HEK293 (cell line): ENCODE data around the gene CHERP.

ENCODE experiments used
- CTCF ChIA-PET: fragments of 350-600 bp; formaldehyde crosslinking; extraction: SDS; loops from one replicate; lab custom pipeline; 2021; ENCODE audit warnings: antibody characterized with exemption; lab: Yijun Ruan, JAX
- POLR2A ChIA-PET: fragments of 300-600 bp; formaldehyde crosslinking; extraction: SDS; loops from one replicate; lab custom pipeline; 2020; ENCODE audit warnings: antibody characterized with exemption, inconsistent platforms; lab: Yijun Ruan, JAX
- H3K27ac ChIP-seq: fragments of 200-500 bp; sonication (Bioruptor generic); 2 replicates; pipeline ENCODE4 v1.5.1; 2014; ENCODE audit warnings: low read depth, low read length, control low read depth, inconsistent platforms; ENCODE audit errors: extremely low read depth
- H3K36me3 ChIP-seq, 2 experiments: fragments of 200-500 bp in 1 of 2; sonication (Bioruptor generic) in 1 of 2; 1 replicate in 1 of 2; 2 replicates in 1 of 2; pipeline ENCODE4 v1.5.1; 2014 to 2017; ENCODE audit warnings: inconsistent platforms in 2 of 2, low read length in 2 of 2; ENCODE audit not compliant: control insufficient read depth in 2 of 2, insufficient read depth in 1 of 2
- H3K4me1 ChIP-seq: fragments of 200-500 bp; sonication (Bioruptor generic); 2 replicates; pipeline ENCODE4 v1.5.1; 2014; ENCODE audit warnings: mild to moderate bottlenecking, low read length, inconsistent platforms; ENCODE audit not compliant: control insufficient read depth, insufficient read depth
- H3K4me3 ChIP-seq: 2 replicates; pipeline ENCODE4 v1.5.1; 2011; ENCODE audit warnings: low read depth, mild to moderate bottlenecking, control low read depth, low read length, moderate library complexity
- H3K9me3 ChIP-seq: fragments of 200-500 bp; sonication (Bioruptor generic); 2 replicates; pipeline ENCODE4 v1.5.1; 2014; ENCODE audit warnings: low read depth, low read length, inconsistent platforms; ENCODE audit not compliant: control insufficient read depth, insufficient read depth
- GFI1B ChIP-seq: fragments of 450-650 bp; formaldehyde crosslinking; IDR thresholded peaks from 2 replicates; pipeline ENCODE4 v1.5.1; 2016; ENCODE audit warnings: missing biosample characterization, missing genetic modification characterization
- HOXA7 ChIP-seq: sonication (generic); formaldehyde crosslinking; IDR thresholded peaks from 2 replicates; pipeline ENCODE4 v1.8.1; 2022; ENCODE audit warnings: missing genetic modification reagents, borderline replicate concordance
- KLF9 ChIP-seq: fragments of 450-650 bp; formaldehyde crosslinking; IDR thresholded peaks from 2 replicates; pipeline ENCODE4 v1.5.1; 2016; ENCODE audit warnings: missing biosample characterization, missing genetic modification characterization, low read depth
- MEIS1 ChIP-seq: sonication (generic); formaldehyde crosslinking; IDR thresholded peaks from 2 replicates; pipeline ENCODE4 v1.8.1; 2022; ENCODE audit warnings: missing genetic modification reagents, mild to moderate bottlenecking, borderline replicate concordance
- OSR2 ChIP-seq: fragments of 450-650 bp; formaldehyde crosslinking; IDR thresholded peaks from 2 replicates; pipeline ENCODE4 v1.5.1; 2016; ENCODE audit warnings: missing biosample characterization, missing genetic modification characterization
- ZFP69B ChIP-seq: fragments of 450-650 bp; formaldehyde crosslinking; IDR thresholded peaks from 2 replicates; pipeline ENCODE4 v1.5.1; 2016; ENCODE audit warnings: missing biosample characterization, missing genetic modification characterization
- ZIC2 ChIP-seq: fragments of 450-650 bp; formaldehyde crosslinking; IDR thresholded peaks from 2 replicates; pipeline ENCODE4 v1.5.1; 2016; ENCODE audit warnings: missing biosample characterization, missing genetic modification characterization
- ZNF335 ChIP-seq: fragments of 450-650 bp; formaldehyde crosslinking; conservative IDR thresholded peaks from 2 replicates; pipeline ENCODE4 v1.5.1; 2016; ENCODE audit warnings: missing biosample characterization, missing genetic modification characterization
- ZNF391 ChIP-seq: fragments of 450-650 bp; formaldehyde crosslinking; IDR thresholded peaks from 2 replicates; pipeline ENCODE4 v1.5.1; 2016; ENCODE audit warnings: low read depth, missing biosample characterization, missing genetic modification characterization, borderline replicate concordance
- ZNF394 ChIP-seq: fragments of 450-650 bp; formaldehyde crosslinking; IDR thresholded peaks from 2 replicates; pipeline ENCODE4 v1.5.1; 2016; ENCODE audit warnings: missing biosample characterization, missing genetic modification characterization, mild to moderate bottlenecking, moderate library complexity, borderline replicate concordance
- ZNF596 ChIP-seq: fragments of 450-650 bp; IDR thresholded peaks from 2 replicates; pipeline ENCODE4 v1.5.0; 2018; ENCODE audit warnings: missing biosample characterization, mild to moderate bottlenecking, missing genetic modification characterization, moderate library complexity
- ZNF600 ChIP-seq: fragments of 450-650 bp; formaldehyde crosslinking; IDR thresholded peaks from 2 replicates; pipeline ENCODE4 v1.5.1; 2016; ENCODE audit warnings: missing biosample characterization, missing genetic modification characterization
- ZNF692 ChIP-seq: fragments of 450-650 bp; formaldehyde crosslinking; IDR thresholded peaks from 2 replicates; pipeline ENCODE4 v1.5.1; 2016; ENCODE audit warnings: missing biosample characterization, missing genetic modification characterization
- TF ChIP-seq, protein P1 (sequence below): fragments of 450-650 bp; formaldehyde crosslinking; IDR thresholded peaks from 2 replicates; pipeline ENCODE4 v1.5.1; 2017; ENCODE audit warnings: missing biosample characterization, missing genetic modification characterization
- TF ChIP-seq, protein P2 (sequence below): fragments of 450-650 bp; formaldehyde crosslinking; optimal IDR thresholded peaks from 2 replicates; pipeline ENCODE3; 2016; ENCODE audit warnings: missing biosample characterization, mild to moderate bottlenecking, missing genetic modification characterization

The CHERP gene

DNA sequence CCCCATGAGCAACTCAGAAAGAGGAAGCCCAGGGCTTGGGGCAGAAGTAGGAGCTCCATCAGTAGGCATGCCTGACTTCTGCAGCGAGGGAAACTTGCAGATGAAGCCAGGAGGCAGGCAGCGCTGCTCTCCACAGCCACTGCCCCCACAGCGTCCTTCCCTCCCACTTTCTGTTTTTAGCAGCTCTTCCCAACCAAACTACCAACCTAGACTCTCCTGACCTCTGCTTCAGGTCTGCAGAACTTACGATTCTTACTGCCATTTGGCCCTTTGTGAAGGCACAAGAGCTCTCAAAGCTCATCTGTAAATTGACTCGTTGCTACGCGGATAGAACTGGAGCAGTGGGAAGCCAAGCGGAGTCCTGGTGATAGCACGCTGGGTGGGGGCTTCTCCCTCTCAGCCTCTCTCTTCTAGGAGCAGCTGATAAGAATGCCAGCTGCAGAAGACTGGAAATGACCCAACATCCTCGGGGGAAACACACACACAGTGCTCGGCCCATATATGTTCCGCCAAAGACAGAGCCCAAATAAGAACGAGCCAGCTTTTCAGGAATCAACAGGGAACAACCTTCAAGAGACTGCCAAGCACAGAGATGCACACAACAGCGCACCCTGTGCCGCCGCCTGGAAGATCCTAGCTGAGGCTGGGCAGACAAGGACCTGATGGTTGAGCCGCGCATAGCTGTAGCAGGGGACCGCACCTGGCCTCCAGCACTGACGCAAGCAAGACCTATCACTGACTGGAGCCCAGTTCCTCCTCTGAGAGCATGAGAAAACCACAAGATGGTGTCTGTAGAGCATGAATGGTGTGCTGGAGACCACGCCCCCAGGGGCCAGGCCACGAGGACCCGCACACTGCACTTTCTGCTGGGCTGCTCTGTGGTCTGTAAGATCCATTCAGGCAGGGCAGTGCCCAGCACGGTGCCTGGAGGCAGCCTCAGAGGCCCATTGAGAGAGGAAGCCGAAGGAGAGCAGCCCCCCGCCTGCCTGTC lies 45.9 kb upstream of the CHERP start:
- peak; percentile 73 for TF ChIP-seq ZNF335 (tag by site-specific recombination)
- peak; percentile 60; the same call in 1 of the 2 replicates for TF ChIP-seq KLF9 (tag by site-specific recombination)
- TF ChIP-seq ZNF600 (tag by site-specific recombination), result peak; percentile 73
- TF ChIP-seq, protein P1, sequence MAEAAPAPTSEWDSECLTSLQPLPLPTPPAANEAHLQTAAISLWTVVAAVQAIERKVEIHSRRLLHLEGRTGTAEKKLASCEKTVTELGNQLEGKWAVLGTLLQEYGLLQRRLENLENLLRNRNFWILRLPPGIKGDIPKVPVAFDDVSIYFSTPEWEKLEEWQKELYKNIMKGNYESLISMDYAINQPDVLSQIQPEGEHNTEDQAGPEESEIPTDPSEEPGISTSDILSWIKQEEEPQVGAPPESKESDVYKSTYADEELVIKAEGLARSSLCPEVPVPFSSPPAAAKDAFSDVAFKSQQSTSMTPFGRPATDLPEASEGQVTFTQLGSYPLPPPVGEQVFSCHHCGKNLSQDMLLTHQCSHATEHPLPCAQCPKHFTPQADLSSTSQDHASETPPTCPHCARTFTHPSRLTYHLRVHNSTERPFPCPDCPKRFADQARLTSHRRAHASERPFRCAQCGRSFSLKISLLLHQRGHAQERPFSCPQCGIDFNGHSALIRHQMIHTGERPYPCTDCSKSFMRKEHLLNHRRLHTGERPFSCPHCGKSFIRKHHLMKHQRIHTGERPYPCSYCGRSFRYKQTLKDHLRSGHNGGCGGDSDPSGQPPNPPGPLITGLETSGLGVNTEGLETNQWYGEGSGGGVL (tag by site-specific recombination), result 0 out of 2 replicates have a peak, but pooled peaks have one; percentile 12
- TF ChIP-seq HOXA7 (CRISPR knock-in tag), result no peak
- 0 out of 2 replicates have a peak, but pooled peaks have one; percentile 47 for TF ChIP-seq ZNF596 (tag by site-specific recombination)
- no peak for TF ChIP-seq MEIS1
- peak; percentile 49 for TF ChIP-seq OSR2 (tag by site-specific recombination)
- Histone ChIP-seq H3K27ac (no peak overlapping the region), H3K36me3 (peaks cover 0 to 3% of the 10 kb centered on the region in 2 experiments; a peak in 1 of 3 replicates), H3K4me3 (no peak overlapping the region), H3K9me3 (no peaks in the 10 kb centered on the region), H3K4me1 (peaks cover 32% of the 10 kb centered on the region)
- CTCF ChIA-PET, result no interaction called here
- POLR2A ChIA-PET, result interaction anchor here (0.9 to 1.3 kb wide), 3 partner anchors 15 to 72 kb away, joined by 3 to 4 read pairs (median 3); partner anchors contain the start of genes MED26 and SMIM7

GRCh38 chr19:16586991-16587832 lies 45.0 kb upstream of the CHERP start:
- POLR2A ChIA-PET, result interaction anchor here (0.9 to 1.3 kb wide), 3 partner anchors 14 to 73 kb away, joined by 3 to 4 read pairs (median 3); partner anchors contain the start of genes MED26 and SMIM7
- CTCF ChIA-PET, result interaction anchor here (0.6 kb wide), 1 partner anchor 25 kb away, joined by 3 read pairs; no protein-coding TSS in a partner anchor
- H3K27ac ChIP-seq, result no peak overlapping the region

More at GRCh38 chr19:16586991-16587832, 45.0 kb upstream of the CHERP start:
- Histone ChIP-seq H3K9me3 (no peaks in the 10 kb centered on the region), H3K4me1 (peaks cover 32% of the 10 kb centered on the region), H3K36me3 (peaks cover 0 to 3% of the 10 kb centered on the region in 2 experiments; a peak in 1 of 3 replicates), H3K4me3 (no peak overlapping the region)
- TF ChIP-seq ZIC2 (peak; percentile 78), ZNF391 (no peak), ZNF692 (tag by site-specific recombination) (peak; percentile 79), ZNF394 (tag by site-specific recombination) (peak; percentile 36; the same call in 1 of the 2 replicates), GFI1B (tag by site-specific recombination) (0 out of 2 replicates have a peak, but pooled peaks have one; percentile 25), ZFP69B (tag by site-specific recombination) (peak; percentile 64)
- TF ChIP-seq, protein P2, sequence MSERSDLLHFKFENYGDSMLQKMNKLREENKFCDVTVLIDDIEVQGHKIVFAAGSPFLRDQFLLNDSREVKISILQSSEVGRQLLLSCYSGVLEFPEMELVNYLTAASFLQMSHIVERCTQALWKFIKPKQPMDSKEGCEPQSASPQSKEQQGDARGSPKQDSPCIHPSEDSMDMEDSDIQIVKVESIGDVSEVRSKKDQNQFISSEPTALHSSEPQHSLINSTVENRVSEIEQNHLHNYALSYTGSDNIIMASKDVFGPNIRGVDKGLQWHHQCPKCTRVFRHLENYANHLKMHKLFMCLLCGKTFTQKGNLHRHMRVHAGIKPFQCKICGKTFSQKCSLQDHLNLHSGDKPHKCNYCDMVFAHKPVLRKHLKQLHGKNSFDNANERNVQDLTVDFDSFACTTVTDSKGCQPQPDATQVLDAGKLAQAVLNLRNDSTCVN, result no peak
